H9 (cell line): ENCODE results near the gene KRTAP5-6. TPM values are rescaled to one million over a fixed set of nuclear protein-coding genes. Genes with fewer than 3 reads are reported as not detected.

Experiments used
- DNase-seq: peaks from one replicate; pipeline ENCODE4 v3.0.0-alpha.2; 2017
- H2AFZ ChIP-seq: one replicate; pipeline ENCODE4 v1.6.1; 2013; ENCODE audit warnings: mild to moderate bottlenecking, low read length, control low read depth, moderate library complexity
- H2AK5ac ChIP-seq: 2 replicates; pipeline ENCODE4 v1.6.1; 2013; ENCODE audit warnings: low read length, control low read depth, mixed read lengths; ENCODE audit not compliant: insufficient read length
- H2BK120ac ChIP-seq: one replicate; pipeline ENCODE4 v1.6.1; 2013; ENCODE audit warnings: low read depth, mild to moderate bottlenecking, low read length, control low read depth, inconsistent platforms; ENCODE audit not compliant: poor library complexity, severe bottlenecking
- H2BK12ac ChIP-seq: 2 replicates; pipeline ENCODE4 v1.6.1; 2013; ENCODE audit warnings: low read length, control low read depth, mixed read lengths, low read depth; ENCODE audit not compliant: insufficient read length
- H2BK15ac ChIP-seq: 2 replicates; pipeline ENCODE4 v1.6.1; 2013; ENCODE audit warnings: low read depth, low read length, control low read depth
- H2BK20ac ChIP-seq: one replicate; pipeline ENCODE4 v1.6.1; 2013; ENCODE audit warnings: low read depth, mild to moderate bottlenecking, low read length, control low read depth, inconsistent platforms; ENCODE audit not compliant: poor library complexity, severe bottlenecking
- H2BK5ac ChIP-seq: 2 replicates; pipeline ENCODE4 v1.6.1; 2013; ENCODE audit warnings: low read length, control low read depth, mixed read lengths; ENCODE audit not compliant: insufficient read length
- H3K14ac ChIP-seq: 2 replicates; pipeline ENCODE4 v1.6.1; 2013; ENCODE audit warnings: low read length, control low read depth; ENCODE audit not compliant: insufficient read depth
- H3K18ac ChIP-seq: 2 replicates; pipeline ENCODE4 v1.6.1; 2013; ENCODE audit warnings: low read depth, mild to moderate bottlenecking, mixed read lengths, low read length, control low read depth; ENCODE audit not compliant: insufficient read length
- H3K23ac ChIP-seq: 2 replicates; pipeline ENCODE4 v1.6.1; 2013; ENCODE audit warnings: low read length, control low read depth, mixed read lengths, low read depth; ENCODE audit not compliant: insufficient read length
- H3K23me2 ChIP-seq: 2 replicates; pipeline ENCODE4 v1.6.1; 2013; ENCODE audit warnings: low read depth, mild to moderate bottlenecking, mixed read lengths, low read length, control low read depth; ENCODE audit not compliant: insufficient read length, poor library complexity, severe bottlenecking
- H3K27ac ChIP-seq: 2 replicates; pipeline ENCODE4 v1.5.1; 2013; ENCODE audit warnings: low read length, control low read depth, mixed read lengths, low read depth; ENCODE audit not compliant: insufficient read length
- H3K27me3 ChIP-seq: 2 replicates; pipeline ENCODE4 v1.6.1; 2013; ENCODE audit warnings: low read length, control low read depth, inconsistent platforms; ENCODE audit not compliant: insufficient read depth
- H3K4ac ChIP-seq: 2 replicates; pipeline ENCODE4 v1.6.1; 2013; ENCODE audit warnings: low read depth, mild to moderate bottlenecking, control low read depth, inconsistent platforms, low read length, moderate library complexity
- H3K4me1 ChIP-seq: 2 replicates; pipeline ENCODE4 v1.6.1; 2013; ENCODE audit warnings: low read length, control low read depth, inconsistent platforms; ENCODE audit not compliant: insufficient read depth
- H3K4me2 ChIP-seq: 2 replicates; pipeline ENCODE4 v1.6.1; 2013; ENCODE audit warnings: low read length, control low read depth, mixed read lengths; ENCODE audit not compliant: insufficient read length, insufficient read depth
- H3K56ac ChIP-seq: 2 replicates; pipeline ENCODE4 v1.6.1; 2013; ENCODE audit warnings: low read depth, mild to moderate bottlenecking, mixed read lengths, low read length, control low read depth; ENCODE audit not compliant: insufficient read length
- H3K79me1 ChIP-seq: 2 replicates; pipeline ENCODE4 v1.6.1; 2013; ENCODE audit warnings: low read depth, mild to moderate bottlenecking, moderate library complexity, low read length, control low read depth, inconsistent platforms; ENCODE audit not compliant: insufficient read depth, poor library complexity, severe bottlenecking
- H3K79me2 ChIP-seq: 2 replicates; pipeline ENCODE4 v1.6.1; 2013; ENCODE audit warnings: low read length, control low read depth, inconsistent platforms; ENCODE audit not compliant: insufficient read depth
- H3K9ac ChIP-seq: 2 replicates; pipeline ENCODE4 v1.6.1; 2013; ENCODE audit warnings: low read length, control low read depth, mixed read lengths; ENCODE audit not compliant: insufficient read length; ENCODE audit errors: extremely low read depth
- H3K9me3 ChIP-seq: one replicate; pipeline ENCODE4 v1.6.1; 2013; ENCODE audit warnings: low read depth, low read length, inconsistent platforms; ENCODE audit not compliant: control insufficient read depth
- H3T11ph ChIP-seq: one replicate; pipeline ENCODE4 v1.6.1; 2013; ENCODE audit warnings: mild to moderate bottlenecking, low read length, control low read depth, inconsistent platforms
- H4K20me1 ChIP-seq: one replicate; pipeline ENCODE4 v1.6.1; 2013; ENCODE audit not compliant: control insufficient read depth, insufficient read length, insufficient read depth
- H4K5ac ChIP-seq: 2 replicates; pipeline ENCODE4 v1.6.1; 2013; ENCODE audit warnings: low read depth, mild to moderate bottlenecking, mixed read lengths, low read length, control low read depth; ENCODE audit not compliant: insufficient read length
- H4K8ac ChIP-seq: replicated peaks from 2 replicates; pipeline ENCODE4 v1.6.1; 2013; ENCODE audit warnings: low read length, control low read depth, mixed read lengths, low read depth; ENCODE audit not compliant: insufficient read length
- H4K91ac ChIP-seq: 2 replicates; pipeline ENCODE4 v1.6.1; 2013; ENCODE audit warnings: low read depth, mild to moderate bottlenecking, moderate library complexity, mixed read lengths, low read length, control low read depth; ENCODE audit not compliant: insufficient read length
- H3K27ac Mint-ChIP-seq, 3 experiments: 2 replicates in 2 of 3; 3 replicates in 1 of 3; pipeline ENCODE4 v1.8.0; 2020 to 2021; ENCODE audit warnings: mixed read lengths in 3 of 3, mild to moderate bottlenecking in 1 of 3, moderate library complexity in 1 of 3
- H3K27me3 Mint-ChIP-seq: 2 replicates; pipeline ENCODE4 v1.8.0; 2021; ENCODE audit warnings: low read depth, mild to moderate bottlenecking, moderate library complexity, mixed read lengths
- H3K36me3 Mint-ChIP-seq, 3 experiments: 2 replicates in 2 of 3; 3 replicates in 1 of 3; pipeline ENCODE4 v1.8.0; 2020 to 2021; ENCODE audit warnings: low read depth in 3 of 3, mixed read lengths in 3 of 3; ENCODE audit not compliant: insufficient read depth in 1 of 3
- H3K4me1 Mint-ChIP-seq, 2 experiments: 2 replicates each; pipeline ENCODE4 v1.8.0; 2020; ENCODE audit warnings: mixed read lengths in 2 of 2
- H3K4me3 Mint-ChIP-seq, 2 experiments: 2 replicates in 1 of 2; 3 replicates in 1 of 2; pipeline ENCODE4 v1.8.0; 2020 to 2021; ENCODE audit warnings: mild to moderate bottlenecking in 2 of 2, mixed read lengths in 2 of 2, moderate library complexity in 1 of 2
- H3K9me3 Mint-ChIP-seq, 2 experiments: 2 replicates in 1 of 2; 3 replicates in 1 of 2; pipeline ENCODE4 v1.8.0; 2020; ENCODE audit warnings: mild to moderate bottlenecking in 2 of 2, mixed read lengths in 2 of 2, moderate library complexity in 1 of 2
- WGBS: extraction: QIAGEN DNeasy Blood & Tissue Kit; methylation state at CpG from one replicate; pipeline ENCODE4 v1.1.7; 2013; ENCODE audit warnings: missing lambda C conversion rate, low lambda C conversion rate, mixed read lengths; ENCODE audit not compliant: insufficient read length; ENCODE audit errors: extremely low coverage; 5-methylcytosine and 5-hydroxymethylcytosine counted together
- total RNA-seq: library from RNA; stranded (reverse); gene quantifications from 2 replicates; pipeline ENCODE4 v1.2.1, GENCODE V29; 2021
- TF ChIP-seq, protein P1 (sequence below): fragments of 200-600 bp; sonication (generic); conservative IDR thresholded peaks from 3 replicates; pipeline ENCODE4 v1.8.0; 2021; ENCODE audit warnings: antibody characterized with exemption, mild to moderate bottlenecking

Gene KRTAP5-6
- total RNA-seq, 1 experiment from 2014 or later: not detected

- no peaks in the 10 kb centered on the region; the same call in 1 of the 2 replicates for H3K27me3 ChIP-seq
- H3K4me1 ChIP-seq: no peaks in the 10 kb centered on the region
- H3K9me3 ChIP-seq: no peaks in the 10 kb centered on the region
- no peak overlapping the region for H2BK15ac ChIP-seq
- H4K5ac ChIP-seq: no peak overlapping the region
- no peaks in the 10 kb centered on the region for H3K79me1 ChIP-seq
- H3K18ac ChIP-seq: no peak overlapping the region
- H4K20me1 ChIP-seq: no peaks in the 10 kb centered on the region
- H2AK5ac ChIP-seq: no peak overlapping the region
- H4K8ac ChIP-seq: no peak overlapping the region
- H3K56ac ChIP-seq: no peak overlapping the region
- no peak overlapping the region for H3K4ac ChIP-seq
- H3K4me1 Mint-ChIP-seq: peaks cover 2 to 3% of the 10 kb centered on the region in 2 experiments; a peak in 2 of 4 replicates
- peaks cover 88% of the 10 kb centered on the region for H3K27me3 Mint-ChIP-seq
- peaks cover 0 to 13% of the 10 kb centered on the region in 2 experiments; a peak in 3 of 5 replicates for H3K9me3 Mint-ChIP-seq
- DNase-seq: no peak
- H2BK5ac ChIP-seq: no peak overlapping the region
- H2AFZ ChIP-seq: no peak overlapping the region
- H2BK120ac ChIP-seq: no peak overlapping the region
- no peak overlapping the region for H4K91ac ChIP-seq
- H3K4me2 ChIP-seq: no peak overlapping the region
- H3K14ac ChIP-seq: no peak overlapping the region
- H3T11ph ChIP-seq: no peak overlapping the region
- TF ChIP-seq, protein P1, sequence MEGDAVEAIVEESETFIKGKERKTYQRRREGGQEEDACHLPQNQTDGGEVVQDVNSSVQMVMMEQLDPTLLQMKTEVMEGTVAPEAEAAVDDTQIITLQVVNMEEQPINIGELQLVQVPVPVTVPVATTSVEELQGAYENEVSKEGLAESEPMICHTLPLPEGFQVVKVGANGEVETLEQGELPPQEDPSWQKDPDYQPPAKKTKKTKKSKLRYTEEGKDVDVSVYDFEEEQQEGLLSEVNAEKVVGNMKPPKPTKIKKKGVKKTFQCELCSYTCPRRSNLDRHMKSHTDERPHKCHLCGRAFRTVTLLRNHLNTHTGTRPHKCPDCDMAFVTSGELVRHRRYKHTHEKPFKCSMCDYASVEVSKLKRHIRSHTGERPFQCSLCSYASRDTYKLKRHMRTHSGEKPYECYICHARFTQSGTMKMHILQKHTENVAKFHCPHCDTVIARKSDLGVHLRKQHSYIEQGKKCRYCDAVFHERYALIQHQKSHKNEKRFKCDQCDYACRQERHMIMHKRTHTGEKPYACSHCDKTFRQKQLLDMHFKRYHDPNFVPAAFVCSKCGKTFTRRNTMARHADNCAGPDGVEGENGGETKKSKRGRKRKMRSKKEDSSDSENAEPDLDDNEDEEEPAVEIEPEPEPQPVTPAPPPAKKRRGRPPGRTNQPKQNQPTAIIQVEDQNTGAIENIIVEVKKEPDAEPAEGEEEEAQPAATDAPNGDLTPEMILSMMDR: no peak
- H3K79me2 ChIP-seq: no peaks in the 10 kb centered on the region
- no peak overlapping the region for H3K27ac ChIP-seq
- H3K23me2 ChIP-seq: no peaks in the 10 kb centered on the region
- H2BK20ac ChIP-seq: no peak overlapping the region
- H3K9ac ChIP-seq: no peak overlapping the region
- H3K36me3 Mint-ChIP-seq: no peaks in the 10 kb centered on the region
- no peak overlapping the region for H3K4me3 Mint-ChIP-seq
- H3K27ac Mint-ChIP-seq: no peak overlapping the region
- no CpG with 5 or more reads among the region's 11 CpGs for WGBS
- no peak overlapping the region for H2BK12ac ChIP-seq
- no peak overlapping the region for H3K23ac ChIP-seq
Observed at GRCh38 chr11:1730059-1730629, 33.1 kb downstream of the KRTAP5-6 start.
